ENCODE results near the gene WNT7B. TPM values are rescaled to one million over a fixed set of nuclear protein-coding genes. Genes with fewer than 3 reads are reported as not detected.

WNT7B gene
- total RNA-seq, 1 experiment from 2014 or later: 0.57 TPM

DNA sequence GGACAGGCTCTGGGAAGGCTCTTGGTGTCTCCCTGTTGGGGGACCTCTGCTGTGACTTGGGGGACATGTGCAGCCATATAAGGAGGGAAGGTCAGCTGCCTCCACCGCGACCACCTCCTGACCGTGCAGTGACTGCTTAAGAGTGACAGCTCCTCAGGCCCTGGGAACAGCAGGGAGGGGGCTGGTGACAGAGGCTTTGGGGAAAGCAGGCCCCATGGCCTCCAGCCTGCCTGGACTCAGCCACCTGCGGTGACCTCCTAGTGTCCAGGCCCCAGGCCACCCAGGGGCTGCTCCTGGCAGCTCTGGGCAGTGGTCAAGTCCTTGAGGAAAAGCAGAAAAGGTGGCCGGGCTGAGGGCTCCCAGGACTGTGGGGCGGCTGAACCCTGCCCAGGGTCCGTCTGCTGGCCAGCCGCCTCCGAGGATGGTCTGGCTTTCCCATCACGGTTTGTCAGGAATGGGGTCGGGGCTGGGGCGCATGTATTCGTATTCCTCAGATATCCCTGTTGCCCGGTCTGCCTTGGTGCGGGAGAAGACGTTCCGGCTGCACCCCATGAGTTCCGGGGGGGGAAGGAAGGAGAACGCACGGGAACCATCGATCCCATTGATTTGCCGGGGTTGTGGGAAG, 96.8 kb downstream of the WNT7B start:
- Mint-ChIP-seq H3K9me3 (ENCODE audit: unreplicated experiment) (no peaks in the 10 kb centered on the region), H3K4me1 (ENCODE audit: low read depth, unreplicated experiment) (no peaks in the 10 kb centered on the region), H3K27me3 (ENCODE audit: insufficient read depth, unreplicated experiment) (peaks cover 3% of the 10 kb centered on the region), H3K36me3 (ENCODE audit: insufficient read depth, unreplicated experiment) (peaks cover 5% of the 10 kb centered on the region), H3K27ac (ENCODE audit: unreplicated experiment) (no peak overlapping the region), H3K4me3 (ENCODE audit: unreplicated experiment) (no peak overlapping the region)
- BruUV-seq (replicated peaks): no TSS peak
- Histone ChIP-seq H3K36me3 (ENCODE audit: control insufficient read depth, insufficient read depth, low read length) (no peaks in the 10 kb centered on the region), H3K27me3 (replicated peaks; ENCODE audit: control insufficient read depth, insufficient read depth, low read length) (no peaks in the 10 kb centered on the region), H3K9me3 (no peaks in the 10 kb centered on the region), H3K4me3 (ENCODE audit: low read depth, low read length) (no peak overlapping the region), H3K4me1 (no peaks in the 10 kb centered on the region)
- ChIA-PET CTCF (no interaction called here), POLR2A (no interaction called here)
- DNase-seq: peak in 1 of 2 experiments; percentile 21
- intact Hi-C loops (cut with micrococcal nuclease; ENCODE audit: unreplicated experiment): no loop called here
- TF ChIP-seq, protein P1, sequence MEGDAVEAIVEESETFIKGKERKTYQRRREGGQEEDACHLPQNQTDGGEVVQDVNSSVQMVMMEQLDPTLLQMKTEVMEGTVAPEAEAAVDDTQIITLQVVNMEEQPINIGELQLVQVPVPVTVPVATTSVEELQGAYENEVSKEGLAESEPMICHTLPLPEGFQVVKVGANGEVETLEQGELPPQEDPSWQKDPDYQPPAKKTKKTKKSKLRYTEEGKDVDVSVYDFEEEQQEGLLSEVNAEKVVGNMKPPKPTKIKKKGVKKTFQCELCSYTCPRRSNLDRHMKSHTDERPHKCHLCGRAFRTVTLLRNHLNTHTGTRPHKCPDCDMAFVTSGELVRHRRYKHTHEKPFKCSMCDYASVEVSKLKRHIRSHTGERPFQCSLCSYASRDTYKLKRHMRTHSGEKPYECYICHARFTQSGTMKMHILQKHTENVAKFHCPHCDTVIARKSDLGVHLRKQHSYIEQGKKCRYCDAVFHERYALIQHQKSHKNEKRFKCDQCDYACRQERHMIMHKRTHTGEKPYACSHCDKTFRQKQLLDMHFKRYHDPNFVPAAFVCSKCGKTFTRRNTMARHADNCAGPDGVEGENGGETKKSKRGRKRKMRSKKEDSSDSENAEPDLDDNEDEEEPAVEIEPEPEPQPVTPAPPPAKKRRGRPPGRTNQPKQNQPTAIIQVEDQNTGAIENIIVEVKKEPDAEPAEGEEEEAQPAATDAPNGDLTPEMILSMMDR (IDR thresholded peaks at IDR 0.05; ENCODE audit: insufficient read depth in 1 of 2, low read depth in 1 of 2, low read length in 1 of 2, severe bottlenecking in 1 of 2, unreplicated experiment in 1 of 2): no peak

DNA sequence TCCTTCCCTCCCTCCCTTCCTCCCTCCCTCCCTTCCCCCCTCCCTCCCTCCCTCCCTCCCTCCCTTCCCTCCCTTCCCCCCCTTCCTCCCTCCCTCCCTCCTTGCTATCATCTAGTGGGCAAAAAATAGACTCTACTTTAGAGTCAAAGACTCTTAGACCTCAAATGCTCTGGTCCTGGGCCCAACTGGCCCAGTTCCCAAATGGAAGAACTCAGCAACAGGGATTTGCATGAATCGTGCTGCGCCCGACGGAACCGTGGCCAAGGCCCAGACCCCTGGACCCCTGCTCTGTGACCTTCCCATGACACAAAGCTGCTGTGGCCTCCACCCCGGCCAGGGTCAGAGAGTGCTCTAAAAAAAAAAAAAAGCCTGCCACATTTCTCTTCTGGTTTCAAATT, 97.4 kb downstream of the WNT7B start:
- intact Hi-C loops (cut with micrococcal nuclease; ENCODE audit: unreplicated experiment): no loop called here
- DNase-seq: peak in 1 of 2 experiments; percentile 5
- ChIA-PET POLR2A (no interaction called here), CTCF (no interaction called here)
- Mint-ChIP-seq H3K4me3 (ENCODE audit: unreplicated experiment) (no peak overlapping the region), H3K4me1 (ENCODE audit: low read depth, unreplicated experiment) (no peaks in the 10 kb centered on the region), H3K36me3 (ENCODE audit: insufficient read depth, unreplicated experiment) (peaks cover 5% of the 10 kb centered on the region), H3K27me3 (ENCODE audit: insufficient read depth, unreplicated experiment) (peaks cover 3% of the 10 kb centered on the region), H3K9me3 (ENCODE audit: unreplicated experiment) (no peaks in the 10 kb centered on the region), H3K27ac (ENCODE audit: unreplicated experiment) (no peak overlapping the region)
- Histone ChIP-seq H3K27me3 (replicated peaks; ENCODE audit: control insufficient read depth, insufficient read depth, low read length) (no peaks in the 10 kb centered on the region), H3K4me1 (no peaks in the 10 kb centered on the region), H3K9me3 (no peaks in the 10 kb centered on the region), H3K4me3 (ENCODE audit: low read depth, low read length) (no peak overlapping the region), H3K36me3 (ENCODE audit: control insufficient read depth, insufficient read depth, low read length) (no peaks in the 10 kb centered on the region)
- TF ChIP-seq, protein P1 (IDR thresholded peaks at IDR 0.05; ENCODE audit: insufficient read depth in 1 of 2, low read depth in 1 of 2, low read length in 1 of 2, severe bottlenecking in 1 of 2, unreplicated experiment in 1 of 2): no peak
- no TSS peak for BruUV-seq (replicated peaks)

DNA sequence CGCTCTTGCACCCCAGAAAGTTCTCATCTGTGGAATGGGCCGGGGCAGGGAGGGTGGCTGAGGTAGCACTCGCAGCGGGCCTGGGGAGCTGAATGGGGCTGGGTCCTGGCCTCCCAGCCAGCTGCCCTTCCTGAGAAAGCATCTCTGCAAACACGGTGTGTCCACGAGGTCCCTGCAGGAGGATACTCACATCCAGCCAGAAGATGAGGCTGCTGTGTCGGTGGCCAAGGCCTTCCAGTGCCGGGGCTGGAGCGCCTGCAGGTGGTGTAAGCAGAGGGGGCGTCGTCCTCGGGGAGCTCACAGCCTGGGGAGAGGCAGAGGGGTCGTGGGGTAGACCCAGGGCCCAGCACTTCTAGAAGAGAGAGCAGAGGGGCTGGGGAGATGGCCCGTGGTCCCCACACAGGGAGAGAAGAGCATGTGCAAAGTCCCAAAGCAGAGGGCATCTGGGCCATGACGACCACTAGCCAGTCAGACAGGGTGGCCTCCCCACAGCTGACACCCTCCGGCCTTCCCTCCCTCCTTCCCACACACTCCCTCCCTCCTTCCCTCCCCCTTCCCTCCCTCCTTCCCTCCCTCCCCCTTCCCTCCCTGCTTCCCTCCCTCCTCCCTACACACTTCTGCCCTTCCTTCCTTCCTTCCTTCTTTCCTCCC, 97.9 kb downstream of the WNT7B start:
- TF ChIP-seq, protein P1 (IDR thresholded peaks at IDR 0.05; ENCODE audit: insufficient read depth in 1 of 2, low read depth in 1 of 2, low read length in 1 of 2, severe bottlenecking in 1 of 2, unreplicated experiment in 1 of 2): no peak

More for the DNA sequence above, 97.9 kb downstream of the WNT7B start:
- H3K4me1 Mint-ChIP-seq (ENCODE audit: low read depth, unreplicated experiment): no peaks in the 10 kb centered on the region
- DNase-seq: peak in 1 of 2 experiments; percentile 30
- POLR2A ChIA-PET: no interaction called here
- intact Hi-C loops (cut with micrococcal nuclease; ENCODE audit: unreplicated experiment): no loop called here
- peaks cover 5% of the 10 kb centered on the region for H3K36me3 Mint-ChIP-seq (ENCODE audit: insufficient read depth, unreplicated experiment)
- CTCF ChIA-PET: no interaction called here
- Histone ChIP-seq H3K4me3 (ENCODE audit: low read depth, low read length) (no peak overlapping the region), H3K36me3 (ENCODE audit: control insufficient read depth, insufficient read depth, low read length) (no peaks in the 10 kb centered on the region), H3K27me3 (replicated peaks; ENCODE audit: control insufficient read depth, insufficient read depth, low read length) (no peaks in the 10 kb centered on the region), H3K9me3 (no peaks in the 10 kb centered on the region), H3K4me1 (no peaks in the 10 kb centered on the region)
- no TSS peak for BruUV-seq (replicated peaks)
- no peaks in the 10 kb centered on the region for H3K9me3 Mint-ChIP-seq (ENCODE audit: unreplicated experiment)
- no peak overlapping the region for H3K4me3 Mint-ChIP-seq (ENCODE audit: unreplicated experiment)
- H3K27ac Mint-ChIP-seq (ENCODE audit: unreplicated experiment): no peak overlapping the region
- peaks cover 3% of the 10 kb centered on the region for H3K27me3 Mint-ChIP-seq (ENCODE audit: insufficient read depth, unreplicated experiment)

Data from Caco-2 (cell line).